OCI-LY7 (cell line): ENCODE results near the gene EIF4G3.

Experiments used
- CTCF ChIP-seq: fragments of 200-600 bp; sonication (generic); conservative IDR thresholded peaks from 2 replicates; pipeline ENCODE4 v1.5.1; 2014; ENCODE audit warnings: mild to moderate bottlenecking, antibody characterized with exemption, low read length, moderate library complexity, mixed read lengths
- EZH2phosphoT487 ChIP-seq: fragments of 200-600 bp; sonication (generic); IDR thresholded peaks from 2 replicates; pipeline ENCODE4 v1.6.1; 2018; ENCODE audit warnings: low read depth, borderline replicate concordance, mild to moderate bottlenecking, mixed run types, antibody characterized with exemption, low read length, moderate library complexity, mixed read lengths

DNA sequence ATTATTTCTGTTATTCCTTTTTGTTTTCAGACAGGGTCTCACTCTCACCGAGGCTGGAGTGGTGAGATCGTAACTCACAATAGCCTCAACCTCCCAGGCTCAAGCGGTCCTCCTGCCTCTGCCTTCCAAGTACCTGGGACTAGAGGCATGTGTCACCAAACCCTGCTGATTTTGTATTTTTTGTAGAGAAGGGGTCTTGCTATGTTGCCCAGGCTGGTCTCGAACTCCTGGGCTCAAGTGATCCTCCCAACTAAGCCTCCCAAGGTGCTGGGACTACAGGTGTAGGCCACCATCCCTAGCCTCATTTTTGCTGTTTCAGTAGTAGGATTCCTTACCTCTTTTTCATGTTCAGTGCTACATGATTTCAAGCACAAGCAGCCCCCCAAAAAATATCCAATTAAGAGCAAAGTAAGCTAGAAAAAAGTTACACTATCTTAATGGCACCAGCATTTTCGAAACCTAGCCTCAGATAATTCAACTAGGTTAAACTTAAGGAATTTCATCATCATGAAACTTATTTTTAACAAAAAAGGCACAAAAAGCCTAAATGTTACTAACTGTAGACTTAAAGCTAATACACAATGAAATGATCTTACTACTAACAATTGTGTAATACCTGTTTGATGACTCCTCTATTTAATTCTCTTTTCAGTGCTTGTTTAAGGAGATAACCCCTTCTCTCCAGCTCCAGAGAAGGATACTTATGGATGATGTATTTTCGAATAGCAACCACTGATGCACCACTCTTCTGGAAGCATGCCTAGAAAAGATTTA lies 406.2 kb downstream of the EIF4G3 start:
- TF ChIP-seq CTCF (no peak), EZH2phosphoT487 (no peak)
